ENCODE data around the gene FADS2.

Gene FADS2

GRCh38 chr11:61899146-61899841 lies 71.2 kb downstream of the FADS2 start:
- peak; percentile 91 for DNase-seq (ENCODE audit: low read depth)
- H3K4me3 ChIP-seq (ENCODE audit: low read depth, low read length), result no peak overlapping the region
- no peak for TF ChIP-seq MYC (IDR thresholded peaks at IDR 0.05; ENCODE audit: low read depth, low read length)
- TF ChIP-seq CTCF (IDR thresholded peaks at IDR 0.05; ENCODE audit: low read depth, low read length), result peak; percentile 100
- TF ChIP-seq MAX (IDR thresholded peaks at IDR 0.05; ENCODE audit: low read depth, low read length), result peak; percentile 59

- H3K4me3 ChIP-seq (ENCODE audit: low read depth, low read length), result no peak overlapping the region
- no peak for DNase-seq (ENCODE audit: low read depth)
- TF ChIP-seq MYC (IDR thresholded peaks at IDR 0.05; ENCODE audit: low read depth, low read length), result no peak
- TF ChIP-seq POLR2A (IDR thresholded peaks at IDR 0.05; ENCODE audit: extremely low read depth, insufficient read length), result no peak
- no peak for TF ChIP-seq MAX (IDR thresholded peaks at IDR 0.05; ENCODE audit: low read depth, low read length)
- no peak for TF ChIP-seq CTCF (IDR thresholded peaks at IDR 0.05; ENCODE audit: low read depth, low read length)
Measured at GRCh38 chr11:61900251-61900650, 72.2 kb downstream of the FADS2 start.

GRCh38 chr11:61901397-61901796 lies 73.3 kb downstream of the FADS2 start:
- no peak for TF ChIP-seq MYC (IDR thresholded peaks at IDR 0.05; ENCODE audit: low read depth, low read length)
- TF ChIP-seq MAX (IDR thresholded peaks at IDR 0.05; ENCODE audit: low read depth, low read length), result no peak
- TF ChIP-seq CTCF (IDR thresholded peaks at IDR 0.05; ENCODE audit: low read depth, low read length), result no peak
- no peak for TF ChIP-seq POLR2A (IDR thresholded peaks at IDR 0.05; ENCODE audit: extremely low read depth, insufficient read length)
- no peak overlapping the region for H3K4me3 ChIP-seq (ENCODE audit: low read depth, low read length)
- peak; percentile 41 for DNase-seq (ENCODE audit: low read depth)

GRCh38 chr11:61902313-61902712 lies 74.2 kb downstream of the FADS2 start:
- DNase-seq (ENCODE audit: low read depth), result no peak
- H3K4me3 ChIP-seq (ENCODE audit: low read depth, low read length), result no peak overlapping the region
- no peak for TF ChIP-seq POLR2A (IDR thresholded peaks at IDR 0.05; ENCODE audit: extremely low read depth, insufficient read length)
- no peak for TF ChIP-seq MAX (IDR thresholded peaks at IDR 0.05; ENCODE audit: low read depth, low read length)
- no peak for TF ChIP-seq CTCF (IDR thresholded peaks at IDR 0.05; ENCODE audit: low read depth, low read length)
- no peak for TF ChIP-seq MYC (IDR thresholded peaks at IDR 0.05; ENCODE audit: low read depth, low read length)

GRCh38 chr11:61903845-61904244 lies 75.7 kb downstream of the FADS2 start:
- H3K4me3 ChIP-seq (ENCODE audit: low read depth, low read length), result no peak overlapping the region
- no peak for DNase-seq (ENCODE audit: low read depth)
- no peak for TF ChIP-seq MYC (IDR thresholded peaks at IDR 0.05; ENCODE audit: low read depth, low read length)
- TF ChIP-seq MAX (IDR thresholded peaks at IDR 0.05; ENCODE audit: low read depth, low read length), result no peak

- no peak for DNase-seq (ENCODE audit: low read depth)
- TF ChIP-seq CTCF (IDR thresholded peaks at IDR 0.05; ENCODE audit: low read depth, low read length) (no peak), MYC (IDR thresholded peaks at IDR 0.05; ENCODE audit: low read depth, low read length) (no peak), POLR2A (IDR thresholded peaks at IDR 0.05; ENCODE audit: extremely low read depth, insufficient read length) (no peak), MAX (IDR thresholded peaks at IDR 0.05; ENCODE audit: low read depth, low read length) (no peak)
- no peak overlapping the region for H3K4me3 ChIP-seq (ENCODE audit: low read depth, low read length)
Measured at GRCh38 chr11:61904539-61905048, 76.5 kb downstream of the FADS2 start.

All from NB4 (cell line).